H9 (cell line): ENCODE measurements around the gene CRTAP. TPM values are rescaled to one million over a fixed set of nuclear protein-coding genes. Genes with fewer than 3 reads are reported as not detected.

ENCODE experiments used
- DNase-seq: peaks from one replicate; pipeline ENCODE4 v3.0.0-alpha.2; 2017
- H2AFZ ChIP-seq: one replicate; pipeline ENCODE4 v1.6.1; 2013; ENCODE audit warnings: mild to moderate bottlenecking, low read length, control low read depth, moderate library complexity
- H2AK5ac ChIP-seq: 2 replicates; pipeline ENCODE4 v1.6.1; 2013; ENCODE audit warnings: low read length, control low read depth, mixed read lengths; ENCODE audit not compliant: insufficient read length
- H2BK120ac ChIP-seq: one replicate; pipeline ENCODE4 v1.6.1; 2013; ENCODE audit warnings: low read depth, mild to moderate bottlenecking, low read length, control low read depth, inconsistent platforms; ENCODE audit not compliant: poor library complexity, severe bottlenecking
- H2BK12ac ChIP-seq: 2 replicates; pipeline ENCODE4 v1.6.1; 2013; ENCODE audit warnings: low read length, control low read depth, mixed read lengths, low read depth; ENCODE audit not compliant: insufficient read length
- H2BK15ac ChIP-seq: 2 replicates; pipeline ENCODE4 v1.6.1; 2013; ENCODE audit warnings: low read depth, low read length, control low read depth
- H2BK20ac ChIP-seq: one replicate; pipeline ENCODE4 v1.6.1; 2013; ENCODE audit warnings: low read depth, mild to moderate bottlenecking, low read length, control low read depth, inconsistent platforms; ENCODE audit not compliant: poor library complexity, severe bottlenecking
- H2BK5ac ChIP-seq: 2 replicates; pipeline ENCODE4 v1.6.1; 2013; ENCODE audit warnings: low read length, control low read depth, mixed read lengths; ENCODE audit not compliant: insufficient read length
- H3K14ac ChIP-seq: 2 replicates; pipeline ENCODE4 v1.6.1; 2013; ENCODE audit warnings: low read length, control low read depth; ENCODE audit not compliant: insufficient read depth
- H3K18ac ChIP-seq: 2 replicates; pipeline ENCODE4 v1.6.1; 2013; ENCODE audit warnings: low read depth, mild to moderate bottlenecking, mixed read lengths, low read length, control low read depth; ENCODE audit not compliant: insufficient read length
- H3K23ac ChIP-seq: 2 replicates; pipeline ENCODE4 v1.6.1; 2013; ENCODE audit warnings: low read length, control low read depth, mixed read lengths, low read depth; ENCODE audit not compliant: insufficient read length
- H3K23me2 ChIP-seq: 2 replicates; pipeline ENCODE4 v1.6.1; 2013; ENCODE audit warnings: low read depth, mild to moderate bottlenecking, mixed read lengths, low read length, control low read depth; ENCODE audit not compliant: insufficient read length, poor library complexity, severe bottlenecking
- H3K27ac ChIP-seq: 2 replicates; pipeline ENCODE4 v1.5.1; 2013; ENCODE audit warnings: low read length, control low read depth, mixed read lengths, low read depth; ENCODE audit not compliant: insufficient read length
- H3K27me3 ChIP-seq: 2 replicates; pipeline ENCODE4 v1.6.1; 2013; ENCODE audit warnings: low read length, control low read depth, inconsistent platforms; ENCODE audit not compliant: insufficient read depth
- H3K4ac ChIP-seq: 2 replicates; pipeline ENCODE4 v1.6.1; 2013; ENCODE audit warnings: low read depth, mild to moderate bottlenecking, control low read depth, inconsistent platforms, low read length, moderate library complexity
- H3K4me1 ChIP-seq: 2 replicates; pipeline ENCODE4 v1.6.1; 2013; ENCODE audit warnings: low read length, control low read depth, inconsistent platforms; ENCODE audit not compliant: insufficient read depth
- H3K4me2 ChIP-seq: 2 replicates; pipeline ENCODE4 v1.6.1; 2013; ENCODE audit warnings: low read length, control low read depth, mixed read lengths; ENCODE audit not compliant: insufficient read length, insufficient read depth
- H3K56ac ChIP-seq: 2 replicates; pipeline ENCODE4 v1.6.1; 2013; ENCODE audit warnings: low read depth, mild to moderate bottlenecking, mixed read lengths, low read length, control low read depth; ENCODE audit not compliant: insufficient read length
- H3K79me1 ChIP-seq: 2 replicates; pipeline ENCODE4 v1.6.1; 2013; ENCODE audit warnings: low read depth, mild to moderate bottlenecking, moderate library complexity, low read length, control low read depth, inconsistent platforms; ENCODE audit not compliant: insufficient read depth, poor library complexity, severe bottlenecking
- H3K79me2 ChIP-seq: 2 replicates; pipeline ENCODE4 v1.6.1; 2013; ENCODE audit warnings: low read length, control low read depth, inconsistent platforms; ENCODE audit not compliant: insufficient read depth
- H3K9ac ChIP-seq: 2 replicates; pipeline ENCODE4 v1.6.1; 2013; ENCODE audit warnings: low read length, control low read depth, mixed read lengths; ENCODE audit not compliant: insufficient read length; ENCODE audit errors: extremely low read depth
- H3K9me3 ChIP-seq: one replicate; pipeline ENCODE4 v1.6.1; 2013; ENCODE audit warnings: low read depth, low read length, inconsistent platforms; ENCODE audit not compliant: control insufficient read depth
- H3T11ph ChIP-seq: one replicate; pipeline ENCODE4 v1.6.1; 2013; ENCODE audit warnings: mild to moderate bottlenecking, low read length, control low read depth, inconsistent platforms
- H4K20me1 ChIP-seq: one replicate; pipeline ENCODE4 v1.6.1; 2013; ENCODE audit not compliant: control insufficient read depth, insufficient read length, insufficient read depth
- H4K5ac ChIP-seq: 2 replicates; pipeline ENCODE4 v1.6.1; 2013; ENCODE audit warnings: low read depth, mild to moderate bottlenecking, mixed read lengths, low read length, control low read depth; ENCODE audit not compliant: insufficient read length
- H4K8ac ChIP-seq: replicated peaks from 2 replicates; pipeline ENCODE4 v1.6.1; 2013; ENCODE audit warnings: low read length, control low read depth, mixed read lengths, low read depth; ENCODE audit not compliant: insufficient read length
- H4K91ac ChIP-seq: 2 replicates; pipeline ENCODE4 v1.6.1; 2013; ENCODE audit warnings: low read depth, mild to moderate bottlenecking, moderate library complexity, mixed read lengths, low read length, control low read depth; ENCODE audit not compliant: insufficient read length
- H3K27ac Mint-ChIP-seq, 3 experiments: 2 replicates in 2 of 3; 3 replicates in 1 of 3; pipeline ENCODE4 v1.8.0; 2020 to 2021; ENCODE audit warnings: mixed read lengths in 3 of 3, mild to moderate bottlenecking in 1 of 3, moderate library complexity in 1 of 3
- H3K27me3 Mint-ChIP-seq: 2 replicates; pipeline ENCODE4 v1.8.0; 2021; ENCODE audit warnings: low read depth, mild to moderate bottlenecking, moderate library complexity, mixed read lengths
- H3K36me3 Mint-ChIP-seq, 3 experiments: 2 replicates in 2 of 3; 3 replicates in 1 of 3; pipeline ENCODE4 v1.8.0; 2020 to 2021; ENCODE audit warnings: low read depth in 3 of 3, mixed read lengths in 3 of 3; ENCODE audit not compliant: insufficient read depth in 1 of 3
- H3K4me1 Mint-ChIP-seq, 2 experiments: 2 replicates each; pipeline ENCODE4 v1.8.0; 2020; ENCODE audit warnings: mixed read lengths in 2 of 2
- H3K4me3 Mint-ChIP-seq, 2 experiments: 2 replicates in 1 of 2; 3 replicates in 1 of 2; pipeline ENCODE4 v1.8.0; 2020 to 2021; ENCODE audit warnings: mild to moderate bottlenecking in 2 of 2, mixed read lengths in 2 of 2, moderate library complexity in 1 of 2
- H3K9me3 Mint-ChIP-seq, 2 experiments: 2 replicates in 1 of 2; 3 replicates in 1 of 2; pipeline ENCODE4 v1.8.0; 2020; ENCODE audit warnings: mild to moderate bottlenecking in 2 of 2, mixed read lengths in 2 of 2, moderate library complexity in 1 of 2
- CTCF ChIP-seq: fragments of 200-600 bp; sonication (generic); conservative IDR thresholded peaks from 3 replicates; pipeline ENCODE4 v1.8.0; 2021; ENCODE audit warnings: antibody characterized with exemption, mild to moderate bottlenecking
- WGBS: extraction: QIAGEN DNeasy Blood & Tissue Kit; methylation state at CpG from one replicate; pipeline ENCODE4 v1.1.7; 2013; ENCODE audit warnings: missing lambda C conversion rate, low lambda C conversion rate, mixed read lengths; ENCODE audit not compliant: insufficient read length; ENCODE audit errors: extremely low coverage; 5-methylcytosine and 5-hydroxymethylcytosine counted together
- total RNA-seq: library from RNA; stranded (reverse); gene quantifications from 2 replicates; pipeline ENCODE4 v1.2.1, GENCODE V29; 2021

CRTAP gene
- total RNA-seq, 1 experiment from 2014 or later: 159 TPM

DNA sequence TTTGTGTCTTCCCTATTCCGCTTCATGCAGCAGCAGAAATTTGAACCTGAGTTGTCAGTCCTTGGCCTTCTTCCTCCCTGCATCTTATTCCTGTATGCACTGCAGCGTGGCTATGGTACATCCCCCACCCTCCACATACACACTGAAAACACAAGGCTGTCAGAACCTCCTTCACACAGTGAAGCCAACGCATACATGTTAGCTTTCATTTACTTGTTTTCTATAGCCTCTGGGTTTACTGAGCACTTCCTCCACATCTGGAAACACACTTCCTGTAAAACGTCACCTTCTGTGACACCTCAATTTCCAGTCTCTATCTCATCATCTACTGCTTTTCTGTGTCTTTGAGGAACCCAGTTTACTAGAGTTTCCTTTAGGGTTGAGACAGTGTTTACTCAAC lies 57.8 kb downstream of the CRTAP start:
- Histone ChIP-seq H3K18ac (no peak overlapping the region), H4K91ac (no peak overlapping the region), H2BK120ac (no peak overlapping the region), H4K5ac (no peak overlapping the region), H3K9ac (no peak overlapping the region), H3K79me2 (no peaks in the 10 kb centered on the region), H4K8ac (no peak overlapping the region), H3K4me2 (no peak overlapping the region), H2BK20ac (no peak overlapping the region), H3K4ac (no peak overlapping the region), H3K79me1 (no peaks in the 10 kb centered on the region), H3K23ac (no peak overlapping the region), H3K23me2 (no peaks in the 10 kb centered on the region), H2AFZ (no peak overlapping the region), H4K20me1 (no peaks in the 10 kb centered on the region), H3K27ac (no peak overlapping the region), H2BK12ac (no peak overlapping the region), H3K14ac (no peak overlapping the region), H3K4me1 (no peaks in the 10 kb centered on the region), H2BK5ac (no peak overlapping the region), H3K9me3 (no peaks in the 10 kb centered on the region), H3K27me3 (no peaks in the 10 kb centered on the region), H2AK5ac (no peak overlapping the region), H2BK15ac (no peak overlapping the region), H3K56ac (no peak overlapping the region), H3T11ph (no peak overlapping the region)
- no peaks in the 10 kb centered on the region for H3K36me3 Mint-ChIP-seq
- no CpG with 5 or more reads among the region's 4 CpGs for WGBS
- DNase-seq: no peak
- H3K27ac Mint-ChIP-seq: peak overlapping the region in 1 of 3 experiments; percentile 24; a peak in 1 of 7 replicates
- no peak for TF ChIP-seq CTCF
- H3K4me1 Mint-ChIP-seq: no peaks in the 10 kb centered on the region
- H3K9me3 Mint-ChIP-seq: no peaks in the 10 kb centered on the region; a peak in 1 of 5 replicates
- no peak overlapping the region for H3K4me3 Mint-ChIP-seq
- no peaks in the 10 kb centered on the region for H3K27me3 Mint-ChIP-seq
